Activated T-cell treated with anti-CD3 and anti-CD28 coated beads, Interleukin-2, amount 50 U/mL, for 1 hour (primary cell): ENCODE measurements around the gene SASH1.
"Not testable (repeated sequence)": the region's sequence is repeated elsewhere in the genome, so short reads cannot be mapped to it uniquely, and the experiment has no call there.

Source experiments
- DNase-seq: peaks from one replicate; pipeline ENCODE4 v3.0.0-alpha.2; 2020

Gene SASH1

DNA sequence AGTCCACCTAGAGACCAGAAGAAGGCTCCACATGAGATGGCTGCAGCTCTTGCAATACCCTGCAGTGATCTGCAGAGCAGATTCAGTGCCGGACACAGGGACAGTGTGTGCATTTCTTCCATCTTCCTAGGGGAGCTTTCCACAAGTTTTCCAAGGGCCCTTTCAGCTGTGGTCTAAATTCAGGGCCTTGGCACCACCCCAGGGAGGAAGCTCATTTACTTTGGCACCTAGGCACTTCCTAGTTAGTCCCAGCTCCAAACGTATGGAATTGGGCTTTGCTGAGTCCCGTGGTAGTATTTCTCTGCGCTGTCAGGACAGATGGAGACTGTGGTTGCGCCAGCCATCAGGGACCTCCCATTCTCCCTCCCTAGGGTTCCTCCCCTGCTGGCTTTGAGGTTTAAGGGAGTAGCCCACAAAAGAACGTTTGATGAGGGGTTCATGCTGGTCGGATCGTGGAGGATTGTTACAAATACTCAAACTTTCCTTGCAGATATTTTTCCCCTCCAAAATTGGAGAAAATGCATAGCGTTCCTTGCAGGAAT, 221.9 kb downstream of the SASH1 start:
- DNase-seq: no peak

DNA sequence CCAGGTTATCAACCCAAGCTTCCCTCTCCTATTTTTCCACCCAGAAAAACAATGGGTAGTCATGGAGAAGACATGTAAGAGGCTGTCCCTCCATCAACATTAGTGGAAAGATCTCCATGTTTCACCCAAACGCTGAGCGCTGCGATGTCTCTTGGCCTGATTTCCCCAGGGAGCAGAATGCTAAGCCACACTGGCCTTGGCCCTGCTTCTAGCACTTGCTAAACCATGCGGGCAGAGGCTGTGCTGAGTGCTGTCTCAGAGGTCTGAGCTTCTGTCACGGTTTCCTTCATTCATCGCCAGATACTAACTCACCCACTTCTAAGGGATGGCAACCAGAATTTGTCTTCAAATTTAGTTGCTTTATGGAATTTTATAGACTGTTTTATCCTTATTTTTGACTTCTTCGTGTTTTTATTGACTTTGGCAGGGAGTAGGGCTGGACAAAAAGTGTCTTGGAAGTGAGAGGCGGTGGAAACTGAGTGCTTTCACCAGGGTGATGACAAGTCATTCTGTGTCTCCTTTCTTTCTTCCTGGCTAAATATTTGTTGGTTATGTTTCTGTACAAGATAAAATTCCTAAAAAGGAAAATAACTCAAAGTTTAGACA, 222.8 kb downstream of the SASH1 start:
- DNase-seq: no peak

DNA sequence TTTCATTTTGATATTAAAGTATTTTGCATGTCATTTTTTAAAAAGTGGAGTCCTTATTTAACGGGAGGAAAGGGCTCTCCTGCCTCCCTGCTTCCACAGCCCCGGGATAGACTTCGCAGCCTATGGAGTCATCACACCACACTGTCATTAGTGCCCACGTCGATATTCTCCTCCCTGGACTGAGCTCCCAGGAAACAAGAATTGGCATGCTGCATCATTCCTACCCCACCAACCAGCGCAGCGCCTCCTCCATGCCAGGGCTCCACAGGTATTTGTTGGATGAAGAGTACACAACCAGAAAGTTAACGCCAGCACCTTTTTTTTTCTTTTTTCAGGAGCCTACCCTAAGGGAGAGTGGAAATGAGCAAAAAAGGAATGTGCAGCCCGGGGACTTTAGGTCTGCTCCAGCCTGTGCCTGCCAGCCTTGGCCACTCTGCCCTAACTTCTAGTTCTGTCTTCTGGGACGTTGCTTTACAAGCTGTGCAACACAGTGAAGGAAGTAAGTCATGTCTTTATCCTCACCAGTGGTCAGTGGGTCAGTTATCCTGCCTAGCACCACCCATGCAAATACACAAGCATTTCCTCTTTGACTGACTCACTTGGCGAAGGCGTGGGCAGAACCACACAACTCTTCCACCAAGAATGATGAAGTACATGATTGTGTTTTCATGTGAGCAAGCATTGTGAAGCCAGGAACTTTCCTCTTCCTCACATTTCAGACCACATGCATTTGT, 223.5 kb downstream of the SASH1 start:
- no peak for DNase-seq

DNA sequence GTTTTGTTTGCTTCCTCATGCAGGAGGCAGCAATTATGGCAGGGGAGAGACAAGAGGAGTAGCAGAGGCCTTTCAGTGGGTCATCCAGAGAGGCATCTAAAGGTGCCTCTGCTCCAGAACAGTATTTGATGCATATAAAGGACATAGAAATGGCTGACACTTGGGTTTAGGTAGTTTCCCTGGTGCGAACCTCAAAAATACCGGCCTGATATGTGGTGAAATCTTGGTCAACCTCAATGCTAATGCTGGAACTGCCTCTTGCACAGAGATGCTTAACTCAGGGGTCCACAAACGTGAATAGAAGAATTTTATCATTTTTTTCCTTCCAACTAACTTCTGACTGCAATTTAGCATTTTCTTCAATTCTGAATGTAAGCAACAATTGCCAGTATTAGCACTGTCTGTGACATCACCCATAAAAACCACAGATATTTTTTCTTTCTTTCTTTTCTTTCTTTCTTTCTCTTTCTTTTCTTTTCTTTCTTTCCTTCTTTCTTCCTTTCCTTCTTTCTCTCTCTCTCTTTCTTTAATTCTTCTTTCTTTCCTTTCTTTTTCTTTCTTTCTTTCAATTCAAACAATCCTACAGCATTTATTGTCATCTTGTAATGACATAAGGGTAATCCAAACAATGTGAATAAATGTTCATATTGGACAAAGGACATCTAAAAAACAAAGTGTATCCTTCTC, 224.2 kb downstream of the SASH1 start:
- no peak for DNase-seq

DNA sequence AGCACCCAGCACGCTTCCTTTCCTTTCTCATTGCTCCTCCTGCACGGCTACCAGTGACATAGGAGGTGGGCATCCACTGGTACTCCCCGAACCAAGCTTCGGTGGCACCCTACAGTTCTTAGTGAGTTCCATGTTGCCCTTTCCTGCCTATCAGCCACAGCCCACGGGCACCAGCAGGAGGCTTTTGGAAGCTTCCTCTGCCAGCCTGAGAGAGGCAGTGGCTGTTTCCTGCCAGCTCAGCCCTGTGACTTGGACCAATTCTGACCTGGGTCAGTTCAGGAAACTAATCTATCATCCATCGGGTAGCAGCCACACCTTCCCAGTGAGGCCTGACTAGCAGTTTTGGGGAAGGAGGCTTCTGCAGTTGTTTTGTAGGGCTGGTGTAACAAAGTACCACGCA, 227.8 kb downstream of the SASH1 start:
- DNase-seq: no peak

DNA sequence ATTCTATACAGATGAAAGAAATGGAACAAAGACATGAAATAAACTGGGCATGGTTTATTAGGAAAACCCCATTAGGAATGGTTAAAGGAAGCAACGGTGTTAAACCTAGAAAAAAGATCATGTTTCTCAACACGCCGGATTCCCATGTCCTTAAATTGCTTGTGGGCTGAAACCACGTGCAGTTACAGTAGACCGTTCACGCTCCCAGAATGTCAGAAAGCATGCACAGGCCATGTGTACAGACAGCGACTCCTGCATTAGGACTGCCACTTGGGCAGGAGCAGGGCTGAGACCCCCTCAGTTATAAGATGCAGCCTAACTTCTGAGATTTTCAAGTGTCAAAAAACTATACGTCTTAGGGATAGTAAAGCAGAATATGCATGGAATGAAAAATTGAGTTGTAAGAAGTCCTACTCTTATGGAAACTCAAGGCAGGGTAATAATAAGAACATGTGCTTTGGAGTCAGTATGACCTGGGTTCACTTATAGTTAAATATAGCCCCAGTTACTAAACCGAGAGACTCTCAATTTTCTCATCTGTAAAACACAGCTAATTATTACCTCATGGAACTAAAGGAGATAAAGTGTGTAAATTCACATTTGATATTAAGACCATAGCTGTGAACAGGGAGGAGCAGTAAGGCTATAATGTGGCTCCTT, 230.2 kb downstream of the SASH1 start:
- no peak for DNase-seq

DNA sequence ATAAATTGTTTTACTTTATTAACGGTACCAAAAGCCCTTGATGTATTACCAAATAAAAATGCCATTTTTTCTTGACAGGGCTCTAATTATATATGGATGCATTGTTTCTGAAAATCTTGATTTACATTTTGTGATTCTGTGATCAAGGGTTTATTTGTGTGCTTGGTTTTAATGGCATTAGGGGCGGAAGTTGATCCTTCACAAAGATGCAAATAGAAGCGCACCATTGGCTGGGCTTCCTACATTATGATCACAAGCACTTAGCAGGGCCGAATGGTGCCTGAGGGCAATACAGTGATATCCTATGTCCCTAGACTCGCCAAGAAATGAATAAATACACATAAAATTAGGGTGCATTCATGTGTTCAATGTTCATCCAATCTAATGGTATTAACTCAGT, 231.3 kb downstream of the SASH1 start:
- DNase-seq: no peak

DNA sequence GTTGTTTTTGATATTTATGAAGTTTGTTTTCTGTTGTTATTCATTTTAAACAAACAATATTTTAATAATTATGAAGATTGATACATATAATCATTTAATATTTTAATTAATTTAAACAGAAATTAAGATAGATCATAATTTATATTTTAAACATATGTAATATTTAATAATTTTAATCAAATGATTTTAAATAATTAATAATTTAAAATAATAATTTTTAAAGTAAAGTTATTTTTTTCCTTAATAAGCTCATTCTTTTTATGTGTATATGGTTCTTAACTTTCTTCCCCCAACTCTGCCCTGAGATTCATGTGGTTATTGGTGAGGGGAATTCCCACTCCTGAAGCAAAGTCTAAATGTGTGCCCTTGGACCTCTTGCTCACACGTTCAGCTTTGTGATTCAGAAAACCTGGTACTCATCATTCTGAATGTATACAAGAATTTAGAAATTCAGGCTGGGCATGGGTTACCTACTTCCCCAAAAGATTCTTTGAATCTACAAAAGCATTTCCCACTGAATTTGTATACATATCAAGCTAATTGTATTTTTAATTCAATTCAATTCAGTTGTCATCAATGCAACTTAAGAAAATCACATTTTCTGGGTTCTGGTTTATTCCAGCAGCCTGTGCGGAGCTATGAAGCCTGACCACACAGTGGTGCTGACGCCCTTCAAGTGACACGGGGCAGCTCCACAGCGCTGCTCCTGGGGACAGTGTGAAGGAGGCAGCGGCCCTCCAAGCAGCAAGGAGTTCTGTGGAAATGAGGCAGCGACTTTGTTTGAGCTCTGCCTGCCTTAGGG, 235.2 kb downstream of the SASH1 start:
- peak; percentile 28 for DNase-seq

DNA sequence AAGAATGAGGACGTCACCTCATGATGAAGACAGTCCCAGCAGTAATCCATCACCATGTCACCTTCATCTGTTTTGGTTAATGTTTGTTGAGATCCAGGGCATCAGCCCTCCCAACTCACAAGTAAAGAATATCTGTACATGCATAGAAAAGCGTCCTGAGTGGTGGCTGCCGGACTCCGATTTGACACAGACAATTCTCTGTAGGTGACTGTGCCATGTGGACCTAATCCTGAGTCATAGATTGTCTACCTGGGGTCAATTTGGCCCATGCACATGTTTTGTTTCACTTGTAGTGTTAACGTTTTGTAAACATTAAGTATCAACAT, 235.8 kb downstream of the SASH1 start:
- DNase-seq: no peak

DNA sequence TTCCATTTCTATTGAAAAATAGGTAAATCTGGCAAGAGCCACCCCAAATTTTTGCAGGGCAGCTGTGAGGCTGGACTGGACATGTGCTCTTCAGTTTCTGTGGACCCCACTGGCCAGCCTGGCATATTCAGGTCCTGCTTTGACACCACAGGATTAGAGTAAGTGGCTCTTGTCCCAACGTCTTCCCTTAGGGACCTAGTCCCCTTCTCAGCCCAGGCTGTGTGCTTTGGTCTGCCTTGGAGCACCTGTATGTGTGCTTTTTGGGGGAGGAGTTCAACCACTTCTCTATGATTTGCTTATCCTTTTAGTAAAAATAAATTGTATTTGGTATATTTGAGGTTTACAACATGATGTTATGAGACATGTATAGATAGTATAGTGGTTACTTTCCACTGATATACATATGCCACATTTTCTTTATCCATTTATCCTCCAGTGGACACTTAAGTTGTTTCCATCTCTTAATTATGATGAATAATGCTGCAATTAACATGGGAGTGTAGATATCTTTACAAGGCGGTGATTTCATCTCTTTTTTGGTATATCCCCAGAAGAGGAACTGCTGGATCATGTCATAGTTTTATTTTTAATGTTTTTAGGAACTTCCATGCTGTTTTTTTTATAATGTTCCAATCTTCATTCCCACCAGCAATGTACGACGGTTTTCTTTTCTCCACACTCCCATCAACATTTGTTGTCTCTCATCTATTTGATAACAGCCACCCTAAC, 236.4 kb downstream of the SASH1 start:
- DNase-seq: no peak

DNA sequence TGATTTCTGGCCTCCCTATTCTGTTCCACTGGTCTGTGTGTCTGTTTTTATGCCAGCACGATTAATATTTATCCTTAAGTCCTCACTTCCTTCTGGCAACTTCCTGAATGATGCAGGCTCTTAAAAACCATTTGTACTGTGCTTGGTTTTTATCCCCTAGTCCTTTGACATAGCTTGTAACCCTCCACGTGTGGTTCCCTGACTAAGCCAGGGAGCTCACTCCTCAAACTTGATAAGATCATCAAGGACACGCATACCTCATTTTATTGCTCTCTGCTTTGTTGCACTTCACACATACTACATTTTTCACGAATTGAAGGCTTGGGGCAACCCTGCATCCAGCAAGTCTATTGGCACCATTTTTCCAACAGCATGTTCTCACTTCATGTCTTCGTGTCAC, 237.8 kb downstream of the SASH1 start:
- no peak for DNase-seq

DNA sequence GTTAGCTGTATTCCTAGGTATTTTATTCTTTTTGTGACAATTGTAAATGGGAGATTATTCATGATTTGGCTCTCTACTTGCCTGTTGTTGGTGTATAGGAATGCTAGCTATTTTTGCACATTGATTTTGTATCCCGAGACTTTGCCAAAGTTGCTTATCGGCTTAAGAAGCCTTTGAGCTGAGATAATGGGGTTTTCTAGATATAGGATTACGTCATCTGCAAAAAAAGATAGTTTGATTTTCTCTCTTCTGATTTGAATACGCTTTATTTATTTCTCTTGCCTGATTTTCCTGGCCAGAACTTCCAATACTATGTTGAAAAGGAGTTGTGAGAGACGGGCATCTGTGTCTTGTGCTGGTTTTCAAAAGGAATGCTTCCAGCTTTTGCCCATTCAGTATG, 241.0 kb downstream of the SASH1 start:
- DNase-seq: no peak

DNA sequence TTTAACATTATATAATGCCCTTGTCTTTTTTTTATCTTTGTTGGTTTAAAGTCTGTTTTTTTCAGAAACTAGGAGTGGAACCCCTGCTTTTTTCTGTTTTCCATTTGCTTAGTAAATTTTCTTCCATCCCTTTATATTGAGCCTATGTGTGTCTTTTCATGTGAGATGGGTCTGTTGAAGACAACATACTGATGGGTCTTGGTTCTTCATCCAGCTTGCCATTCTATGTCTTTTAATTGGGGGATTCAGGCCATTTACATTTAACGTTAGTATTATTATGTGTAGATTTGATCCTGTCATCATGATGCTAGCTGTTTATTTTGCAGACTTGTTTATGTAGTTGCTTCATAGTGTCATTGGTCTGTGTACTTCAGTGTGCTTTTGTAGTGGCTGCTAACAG, 243.0 kb downstream of the SASH1 start:
- DNase-seq: not testable (repeated sequence)

DNA sequence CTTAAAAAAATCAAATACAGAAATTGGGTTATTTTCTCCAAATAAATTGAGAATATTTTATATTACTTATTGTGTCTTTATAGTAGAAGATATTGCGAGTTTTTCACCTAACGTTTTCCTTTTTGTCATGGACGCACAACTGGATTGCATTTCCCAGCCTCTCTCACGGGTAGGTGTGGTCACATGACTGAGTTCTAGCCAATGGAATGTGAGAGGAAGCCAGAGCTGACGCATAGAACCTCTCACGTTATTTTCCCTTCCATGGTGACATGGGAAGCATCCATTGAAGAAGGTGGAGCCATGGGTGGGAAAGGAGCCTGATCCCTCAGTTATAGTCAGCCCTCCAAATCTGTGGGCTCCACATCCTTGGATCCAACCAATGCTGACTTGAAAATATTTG, 248.2 kb downstream of the SASH1 start:
- DNase-seq: no peak

DNA sequence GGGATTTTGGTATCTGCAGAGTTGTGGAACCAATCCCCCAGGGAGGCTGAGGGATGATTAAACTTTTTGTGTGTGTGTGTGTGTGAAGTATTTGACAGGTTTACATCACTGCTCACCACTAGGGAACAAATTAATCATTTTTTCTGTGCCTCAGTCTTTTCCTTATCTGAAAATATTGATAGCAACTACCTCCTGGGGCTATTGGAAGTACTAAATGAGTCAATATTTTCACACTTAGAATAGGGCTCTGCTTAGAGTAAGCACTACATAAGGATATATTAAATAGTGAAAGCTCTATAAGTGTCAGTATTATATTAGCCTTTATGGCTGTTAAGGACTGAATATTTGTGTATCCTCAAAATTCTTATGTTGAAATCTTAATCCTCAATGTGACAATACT, 249.0 kb downstream of the SASH1 start:
- no peak for DNase-seq

DNA sequence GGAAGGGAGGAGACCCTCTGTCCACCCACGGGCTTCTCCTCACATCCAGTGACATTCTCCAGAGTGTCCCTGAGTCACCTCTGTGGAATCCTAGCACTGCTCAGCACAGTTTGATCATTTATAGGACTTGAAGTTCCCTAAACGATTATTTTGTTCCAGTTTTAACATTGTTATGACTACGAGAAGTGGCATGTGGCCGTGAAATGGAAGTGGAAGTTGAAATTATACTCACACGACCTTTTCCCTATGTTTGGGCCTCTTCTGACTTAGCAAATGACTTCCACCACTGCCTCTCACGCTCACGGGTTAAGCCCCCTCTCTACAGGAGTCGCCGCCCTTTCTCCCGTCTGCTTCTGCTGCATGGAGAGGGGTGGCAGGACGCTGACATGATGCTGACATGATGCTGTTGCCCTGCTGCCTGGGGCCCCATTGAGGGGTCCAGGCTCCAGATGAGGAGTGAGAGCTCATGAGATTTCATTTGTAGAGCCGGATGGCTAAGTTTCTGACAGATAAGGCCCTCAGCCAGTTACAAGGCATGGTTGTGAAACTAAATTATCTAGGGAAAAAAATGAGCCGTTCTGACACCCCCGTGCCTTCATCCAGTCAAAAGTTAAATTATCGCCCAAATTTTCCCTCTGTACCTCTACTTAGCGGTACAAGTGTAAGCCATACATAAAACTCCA, 250.6 kb downstream of the SASH1 start:
- DNase-seq: no peak

DNA sequence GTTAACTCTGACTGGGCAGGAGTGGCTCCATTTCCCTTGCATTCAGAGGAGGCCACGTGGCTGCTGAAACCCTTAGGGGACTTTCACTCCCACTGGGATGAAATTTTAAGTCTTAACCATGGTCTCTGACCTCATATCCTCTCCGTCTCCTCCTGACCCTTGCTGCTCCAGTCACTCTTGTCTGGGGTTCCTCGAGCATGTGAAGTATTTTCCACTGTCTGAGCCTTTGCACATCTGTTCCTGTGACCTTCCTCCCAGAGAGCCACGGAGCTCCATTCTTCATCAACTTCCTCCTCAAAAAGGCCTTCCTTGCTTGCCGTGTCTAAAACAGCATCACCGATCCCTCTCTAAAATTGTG, 251.2 kb downstream of the SASH1 start:
- no peak for DNase-seq

DNA sequence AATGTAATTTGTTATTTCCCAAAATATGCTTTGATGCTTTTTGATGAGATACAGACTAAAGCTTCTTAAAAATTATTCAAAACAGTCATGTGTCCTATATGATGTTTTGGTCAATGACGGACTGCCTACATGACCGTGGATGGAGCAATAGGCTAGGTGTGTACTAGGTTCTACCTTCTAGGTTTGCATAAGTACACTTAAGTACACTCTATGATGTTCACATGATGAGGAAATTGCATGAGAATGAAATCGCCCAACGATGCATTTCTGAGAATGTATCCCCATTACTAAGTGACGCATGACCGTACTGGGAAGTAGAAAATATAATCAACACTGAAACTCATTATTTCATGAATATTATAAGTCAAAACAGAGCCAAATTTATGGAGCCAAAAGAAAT, 252.9 kb downstream of the SASH1 start:
- DNase-seq: no peak

DNA sequence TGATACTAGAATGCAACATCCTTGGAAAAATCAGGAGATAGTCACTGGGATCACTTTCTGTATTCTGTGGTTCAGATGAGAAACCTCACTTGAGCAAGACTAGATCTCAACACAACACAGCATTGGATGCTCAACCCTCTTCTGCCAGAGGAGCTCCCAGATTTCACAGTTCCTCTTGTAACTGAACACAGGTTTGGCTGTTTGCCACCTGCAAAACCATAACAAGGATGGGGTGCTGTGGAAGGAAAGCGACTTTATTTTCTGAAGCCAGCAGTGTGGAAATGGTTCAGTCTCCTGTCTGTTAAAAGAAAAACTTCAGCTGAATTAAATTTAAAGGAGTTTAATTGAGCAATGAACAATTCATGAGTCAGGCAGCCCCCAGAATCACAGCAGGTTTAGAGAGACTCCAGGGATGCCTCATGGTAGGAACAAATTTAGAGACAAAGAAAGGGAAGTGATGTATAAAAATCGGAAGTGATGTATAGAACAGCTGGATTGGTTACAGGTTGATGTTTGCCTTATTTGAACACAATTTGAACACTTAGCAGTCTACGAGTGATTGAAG, 254.3 kb downstream of the SASH1 start:
- no peak for DNase-seq

DNA sequence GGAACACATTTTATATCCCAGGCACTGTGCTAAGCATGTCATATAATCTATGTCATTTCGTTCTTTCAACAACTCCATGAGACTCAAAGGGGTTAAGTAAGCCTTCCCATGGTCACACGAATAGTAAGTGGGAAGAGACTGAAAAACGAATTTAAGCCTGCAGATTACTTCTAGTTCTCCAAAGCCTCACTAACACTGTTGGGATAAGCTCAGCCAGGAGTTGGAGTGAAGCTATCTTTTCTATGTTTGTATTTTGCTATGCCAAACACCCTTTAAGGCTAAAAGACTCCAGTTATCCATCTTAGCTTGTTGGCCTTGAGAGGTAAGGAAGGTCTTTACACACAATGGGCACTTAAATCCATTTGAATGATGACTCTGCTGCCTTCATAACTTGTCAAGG, 256.1 kb downstream of the SASH1 start:
- no peak for DNase-seq

DNA sequence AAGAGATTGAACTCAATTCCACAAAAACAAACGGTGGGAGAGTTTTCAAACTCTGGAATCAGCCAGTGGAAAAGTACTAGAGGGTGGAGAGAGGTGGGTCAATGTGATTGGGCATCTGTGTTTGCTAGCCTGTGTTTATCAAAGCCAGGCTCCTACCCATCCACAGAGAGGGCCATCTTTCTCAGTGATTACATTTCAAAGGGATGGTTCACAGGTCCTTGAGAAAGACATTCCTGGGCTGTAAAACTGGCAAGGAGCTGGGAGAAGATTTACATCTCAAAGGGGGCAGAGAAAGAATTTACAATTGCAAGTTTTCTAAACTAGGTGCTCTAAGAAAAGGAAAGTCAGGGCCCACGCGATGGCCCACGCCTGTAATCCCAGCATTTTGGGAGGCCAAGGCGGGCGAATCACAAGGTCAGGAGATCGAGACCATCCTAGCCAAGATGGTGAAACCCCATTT, 257.4 kb downstream of the SASH1 start:
- DNase-seq: no peak
